ENCODE measurements around the gene BBS9.

DNA sequence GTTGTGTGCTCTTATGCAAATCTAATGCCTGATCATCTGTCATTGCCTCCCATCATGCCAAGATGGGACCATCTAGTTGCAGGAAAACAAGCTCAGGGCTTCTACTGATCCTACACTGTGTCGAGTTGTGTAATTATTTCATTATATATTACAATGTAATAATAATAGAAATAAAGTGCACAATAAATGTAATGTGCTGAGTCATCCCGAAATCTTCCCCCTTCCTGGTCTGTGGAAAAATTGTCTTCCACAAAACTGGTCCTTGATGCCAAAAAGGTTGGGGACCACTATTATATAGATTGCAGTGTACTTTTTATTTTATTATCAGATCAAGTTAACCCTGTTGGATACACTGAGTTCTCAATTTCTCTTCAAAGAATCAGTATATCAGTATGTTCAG is 50.2 kb downstream of the BBS9 start:
- TF ChIP-seq, protein P1, sequence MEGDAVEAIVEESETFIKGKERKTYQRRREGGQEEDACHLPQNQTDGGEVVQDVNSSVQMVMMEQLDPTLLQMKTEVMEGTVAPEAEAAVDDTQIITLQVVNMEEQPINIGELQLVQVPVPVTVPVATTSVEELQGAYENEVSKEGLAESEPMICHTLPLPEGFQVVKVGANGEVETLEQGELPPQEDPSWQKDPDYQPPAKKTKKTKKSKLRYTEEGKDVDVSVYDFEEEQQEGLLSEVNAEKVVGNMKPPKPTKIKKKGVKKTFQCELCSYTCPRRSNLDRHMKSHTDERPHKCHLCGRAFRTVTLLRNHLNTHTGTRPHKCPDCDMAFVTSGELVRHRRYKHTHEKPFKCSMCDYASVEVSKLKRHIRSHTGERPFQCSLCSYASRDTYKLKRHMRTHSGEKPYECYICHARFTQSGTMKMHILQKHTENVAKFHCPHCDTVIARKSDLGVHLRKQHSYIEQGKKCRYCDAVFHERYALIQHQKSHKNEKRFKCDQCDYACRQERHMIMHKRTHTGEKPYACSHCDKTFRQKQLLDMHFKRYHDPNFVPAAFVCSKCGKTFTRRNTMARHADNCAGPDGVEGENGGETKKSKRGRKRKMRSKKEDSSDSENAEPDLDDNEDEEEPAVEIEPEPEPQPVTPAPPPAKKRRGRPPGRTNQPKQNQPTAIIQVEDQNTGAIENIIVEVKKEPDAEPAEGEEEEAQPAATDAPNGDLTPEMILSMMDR (IDR thresholded peaks at IDR 0.05): no peak
- no peak for TF ChIP-seq POLR2A (IDR thresholded peaks at IDR 0.05)

Data from heart left ventricle (tissue), 13 donors.